Measurements from ENCODE around the gene BASP1.

GRCh38 chr5:17290540-17290974 is 73.1 kb downstream of the BASP1 start:
- TF ChIP-seq CTCF (IDR thresholded peaks at IDR 0.05) (no peak), POLR2A (IDR thresholded peaks at IDR 0.05) (no peak)
